Stimulated activated naive CD4-positive, alpha-beta T cell treated with Interleukin-2 at 50 U/mL for 16 hours (primary cell): ENCODE results near the gene RORB.

Experiments
- DNase-seq: peaks from one replicate; lab custom pipeline; 2025; lab: John Stamatoyannopoulos, UW

RORB gene

GRCh38 chr9:74719306-74719705 lies 222.2 kb downstream of the RORB start:
- DNase-seq, result no peak

- no peak for DNase-seq
Observed at GRCh38 chr9:74721696-74722660, 224.8 kb downstream of the RORB start.

- no peak for DNase-seq
Observed at GRCh38 chr9:74724317-74724716, 227.2 kb downstream of the RORB start.

- DNase-seq, result no peak
Observed at GRCh38 chr9:74726581-74726980, 229.4 kb downstream of the RORB start.

GRCh38 chr9:74728176-74728575 lies 231.0 kb downstream of the RORB start:
- DNase-seq, result no peak

GRCh38 chr9:74729136-74729695 lies 232.1 kb downstream of the RORB start:
- DNase-seq, result no peak

GRCh38 chr9:74735761-74736160 lies 238.6 kb downstream of the RORB start:
- no peak for DNase-seq

- DNase-seq, result no peak
Observed at GRCh38 chr9:74736646-74737045, 239.5 kb downstream of the RORB start.

- DNase-seq, result no peak
Observed at GRCh38 chr9:74742191-74742790, 245.2 kb downstream of the RORB start.
